ENCODE results near the gene FGG. TPM values are rescaled to one million over a fixed set of nuclear protein-coding genes. Genes with fewer than 3 reads are reported as not detected.

FGG gene
- total RNA-seq: not detected in 2 replicates

DNA sequence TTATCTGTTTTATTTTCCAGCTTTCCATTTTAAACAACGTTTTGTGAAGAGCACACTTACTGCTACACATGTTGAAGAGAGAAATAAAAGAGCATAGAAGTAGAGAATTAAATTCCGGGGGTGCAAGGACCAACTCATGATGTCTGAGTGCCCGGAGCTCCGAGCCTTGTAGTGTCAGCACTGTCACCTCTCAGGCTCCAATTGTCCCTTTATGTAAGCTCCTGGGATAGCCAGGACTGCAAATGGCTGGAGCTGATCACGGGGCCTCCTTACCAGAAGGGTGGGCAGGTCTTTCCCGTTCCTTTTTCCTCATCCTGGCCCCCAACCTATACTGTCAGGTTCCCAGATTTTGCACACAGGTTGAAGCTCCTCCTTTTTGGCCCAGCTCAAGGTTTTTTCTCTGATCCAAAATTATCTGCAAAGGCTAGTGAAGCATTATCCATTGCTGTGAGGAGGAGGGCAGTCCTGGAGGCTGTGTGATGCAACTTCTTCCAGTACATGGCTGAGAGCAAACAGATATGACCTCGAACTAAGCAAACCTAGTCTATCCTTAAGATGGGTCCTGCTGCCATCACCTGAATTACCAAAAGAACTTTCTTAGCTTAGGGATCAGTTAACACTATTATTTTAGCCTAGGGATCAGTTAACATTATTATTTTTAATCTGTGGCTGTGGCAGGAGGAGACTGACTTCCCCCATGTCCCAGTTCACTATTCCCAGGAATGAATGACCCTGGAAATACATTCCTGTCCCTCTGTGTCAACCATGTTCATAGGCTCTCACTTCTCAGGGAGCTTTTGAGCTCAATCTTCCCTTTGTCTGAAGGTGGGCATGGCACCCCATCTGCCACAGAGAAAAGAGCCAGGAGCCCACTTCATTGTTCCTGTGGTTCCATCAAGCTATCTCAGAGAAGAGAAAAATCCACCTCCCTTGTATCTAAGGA lies at the start of gene FGG:
FGG (minus strand) TSS at position 185 of the 943 bp plus-strand sequence; CDS start at position 138, 47 bp downstream.

DNA sequence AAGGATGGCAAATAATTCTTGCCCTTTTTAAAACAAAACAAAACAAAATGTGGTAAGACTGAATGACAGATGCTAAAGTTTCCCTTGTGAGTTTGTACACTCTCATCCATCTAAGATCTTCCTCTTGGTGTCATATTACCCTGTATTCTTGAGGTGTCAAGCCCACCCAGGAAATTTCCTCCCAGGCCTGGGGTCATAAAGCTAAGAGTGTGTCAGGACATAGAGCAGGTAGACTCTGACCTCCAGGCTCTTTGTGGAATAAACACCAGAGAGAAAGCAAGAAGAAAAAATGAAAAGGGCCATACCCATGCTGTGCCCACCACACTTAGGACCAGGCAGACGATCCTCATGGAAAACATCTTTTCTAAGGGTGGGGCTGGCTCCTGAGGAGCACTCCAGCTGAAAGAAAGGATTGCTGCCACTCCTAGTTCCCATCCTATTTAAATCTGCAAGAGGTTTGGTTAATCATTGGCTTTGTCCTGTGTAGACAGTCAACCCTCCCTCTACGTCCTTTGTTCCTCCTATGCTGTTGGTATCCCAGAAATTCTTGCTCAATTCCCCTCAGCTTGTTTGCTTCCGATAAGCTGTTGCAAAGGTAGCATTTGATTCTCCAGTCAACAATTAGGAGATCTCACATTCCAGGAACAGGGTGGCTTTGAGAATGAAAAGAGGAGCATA lies 22.0 kb downstream of the FGG start, which contains the start of gene FGA:
FGA (minus strand) TSS at position 414 of the 678 bp plus-strand sequence; CDS start at position 359, 55 bp downstream.

GRCh38 chr4:154562697-154563254 lies 49.7 kb downstream of the FGG start, which contains the start of gene FGB:
TSS of gene FGB (plus strand) at chr4:154563011. CDS start at chr4:154563019, 8 bp downstream.

Other genes with a start within 250 kb of the FGG start
- not detected in 2 replicates for gene DCHS2, start 120.9 kb downstream of the FGG start, total RNA-seq
- 61.5 and 68.1 TPM in 2 replicates for gene PLRG1, start 62.3 kb downstream of the FGG start, total RNA-seq
- not detected in 2 replicates for gene FGB, start 49.6 kb downstream of the FGG start, total RNA-seq
- not detected in 2 replicates for gene FGA, start 21.9 kb downstream of the FGG start, total RNA-seq
- gene LRAT, start 131.3 kb upstream of the FGG start, total RNA-seq: not detected in 2 replicates
- gene RBM46, start 168.6 kb upstream of the FGG start, total RNA-seq: not detected in 2 replicates